Ishikawa (cell line): ENCODE measurements around the gene FUBP3.

Experiments used
- CEBPB ChIP-seq: IDR thresholded peaks from 2 replicates; pipeline ENCODE4 v1.6.1; 2012
- CREB1 ChIP-seq: IDR thresholded peaks from 2 replicates; pipeline ENCODE4 v1.6.1; 2012; ENCODE audit warnings: low read depth
- EGR1 ChIP-seq: IDR thresholded peaks from 2 replicates; pipeline ENCODE4 v1.6.1; 2012
- EP300 ChIP-seq: IDR thresholded peaks from 2 replicates; pipeline ENCODE4 v1.6.1; 2012; ENCODE audit warnings: borderline replicate concordance
- FOXM1 ChIP-seq: IDR thresholded peaks from 2 replicates; pipeline ENCODE4 v1.6.1; 2012; ENCODE audit warnings: low read depth, borderline replicate concordance
- MAX ChIP-seq: IDR thresholded peaks from 2 replicates; pipeline ENCODE4 v1.6.1; 2012
- NFIC ChIP-seq: IDR thresholded peaks from 2 replicates; pipeline ENCODE4 v1.6.1; 2012
- RAD21 ChIP-seq: IDR thresholded peaks from 2 replicates; pipeline ENCODE4 v1.6.1; 2012; ENCODE audit warnings: low read depth
- REST ChIP-seq: IDR thresholded peaks from 2 replicates; pipeline ENCODE4 v1.6.1; 2012; ENCODE audit warnings: low read depth, mild to moderate bottlenecking
- TAF1 ChIP-seq: IDR thresholded peaks from 2 replicates; pipeline ENCODE4 v1.6.1; 2012; ENCODE audit warnings: low read depth, mild to moderate bottlenecking
- TCF12 ChIP-seq: IDR thresholded peaks from 2 replicates; pipeline ENCODE4 v1.6.1; 2012; ENCODE audit warnings: low read depth
- TEAD4 ChIP-seq: IDR thresholded peaks from 2 replicates; pipeline ENCODE4 v1.6.1; 2012
- USF1 ChIP-seq: IDR thresholded peaks from 2 replicates; pipeline ENCODE4 v1.6.1; 2012
- YY1 ChIP-seq: IDR thresholded peaks from 2 replicates; pipeline ENCODE4 v1.6.1; 2012; ENCODE audit warnings: low read depth
- ZBTB7A ChIP-seq: IDR thresholded peaks from 2 replicates; pipeline ENCODE4 v1.6.1; 2012; ENCODE audit warnings: low read depth

Gene FUBP3

GRCh38 chr9:130665029-130665430 is 85.7 kb downstream of the FUBP3 start:
- TF ChIP-seq FOXM1 (no peak), NFIC (no peak), CREB1 (no peak)

GRCh38 chr9:130665431-130666392 is 86.3 kb downstream of the FUBP3 start:
- TF ChIP-seq CEBPB = no peak
- no peak for TF ChIP-seq USF1
- no peak for TF ChIP-seq EP300
- TF ChIP-seq TAF1 = no peak
- TF ChIP-seq TCF12 = no peak
- no peak for TF ChIP-seq CREB1
- no peak for TF ChIP-seq RAD21
- no peak for TF ChIP-seq REST
- TF ChIP-seq EGR1 = no peak
- no peak for TF ChIP-seq ZBTB7A
- no peak for TF ChIP-seq MAX

- TF ChIP-seq ZBTB7A (no peak), EP300 (no peak), MAX (no peak), USF1 (no peak), TAF1 (no peak), TCF12 (no peak), TEAD4 (no peak), NFIC (no peak), FOXM1 (no peak), YY1 (no peak), CEBPB (no peak), RAD21 (no peak), CREB1 (no peak), REST (no peak)
Observed at GRCh38 chr9:130666393-130667119, 87.2 kb downstream of the FUBP3 start.

- TF ChIP-seq FOXM1 (no peak), TEAD4 (no peak), TCF12 (no peak), MAX (no peak), NFIC (no peak), CEBPB (no peak), CREB1 (no peak), EP300 (no peak), ZBTB7A (no peak), YY1 (no peak)
Observed at GRCh38 chr9:130667120-130667435, 87.7 kb downstream of the FUBP3 start.

GRCh38 chr9:130668196-130668595 is 88.8 kb downstream of the FUBP3 start:
- TF ChIP-seq REST (no peak), CEBPB (no peak)
